Effector CD4-positive, alpha-beta T cell (primary cell): ENCODE results near the gene TSPYL2.

ENCODE experiments used
- DNase-seq: peaks from one replicate; pipeline ENCODE4 v3.0.0-alpha.2; 2020

Gene TSPYL2

GRCh38 chrX:53126377-53126776, 44.2 kb downstream of the TSPYL2 start:
- DNase-seq: no peak

GRCh38 chrX:53128097-53128749, 46.1 kb downstream of the TSPYL2 start:
- no peak for DNase-seq

GRCh38 chrX:53133400-53133799, 51.2 kb downstream of the TSPYL2 start:
- no peak for DNase-seq

GRCh38 chrX:53135581-53135980, 53.4 kb downstream of the TSPYL2 start:
- no peak for DNase-seq
